Retinal pigment epithelial cell (primary cell): ENCODE data around the gene IRS2.

ENCODE experiments used
- DNase-seq: peaks from one replicate; pipeline ENCODE4 v3.0.0-alpha.2; 2010; ENCODE audit warnings: low read depth
- H3K4me3 ChIP-seq: 2 replicates; pipeline ENCODE4 v1.5.1; 2011; ENCODE audit warnings: mild to moderate bottlenecking, low read length, control low read depth, moderate library complexity
- CTCF ChIP-seq: conservative IDR thresholded peaks from 2 replicates; pipeline ENCODE4 v1.5.1; 2011; ENCODE audit warnings: low read depth, low read length, control low read depth, inconsistent platforms

Gene IRS2

GRCh38 chr13:109788372-109789111 is 2.2 kb upstream of the IRS2 start:
- H3K4me3 ChIP-seq = peak overlapping the region; percentile 71
- DNase-seq = no peak
- TF ChIP-seq CTCF = no peak

- DNase-seq = no peak
These were observed 962 bp upstream of the IRS2 start for GRCh38 chr13:109787135-109787954.

DNA sequence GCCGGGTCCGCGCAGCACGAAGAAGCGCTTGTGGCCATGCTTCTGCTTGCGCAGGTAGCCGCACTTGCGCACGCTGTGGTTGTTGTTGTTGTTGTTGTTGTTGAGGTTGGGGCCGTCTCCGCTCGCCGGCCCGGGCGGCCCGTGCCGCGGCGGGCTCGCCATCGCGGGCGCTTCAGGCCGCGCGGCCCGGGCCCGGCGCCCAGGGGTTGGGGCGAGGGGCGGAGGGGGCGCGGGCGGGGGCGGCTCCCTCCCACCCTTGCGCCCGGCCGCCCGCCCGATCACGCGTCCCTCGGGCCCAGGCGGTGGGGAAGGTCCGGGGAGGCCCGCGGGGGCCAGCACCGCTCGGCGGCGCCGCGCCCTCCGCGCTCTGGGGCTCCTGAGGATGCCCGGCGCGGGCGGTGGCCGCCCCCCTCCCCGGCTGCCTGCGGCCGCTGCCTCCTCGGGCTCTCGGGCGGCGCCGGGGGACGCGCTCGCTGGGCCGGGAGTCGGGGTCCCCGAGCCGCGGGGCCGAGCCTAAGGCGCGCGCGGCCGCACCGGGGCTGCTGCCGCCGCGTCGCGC is 412 bp downstream of the IRS2 start:
- TF ChIP-seq CTCF = no peak
- H3K4me3 ChIP-seq = peak overlapping the region; percentile 77
- DNase-seq = no peak

More at GRCh38 chr13:109787135-109787954, 962 bp upstream of the IRS2 start:
- peak overlapping the region; percentile 71 for H3K4me3 ChIP-seq
- TF ChIP-seq CTCF = no peak

- no peak for TF ChIP-seq CTCF
- no peak for DNase-seq
- H3K4me3 ChIP-seq = peak overlapping the region; percentile 77
These were observed 1.1 kb downstream of the IRS2 start for GRCh38 chr13:109785141-109785891.

- peak overlapping the region; percentile 77 for H3K4me3 ChIP-seq
- peak; percentile 39 for TF ChIP-seq CTCF
- no peak for DNase-seq
These were observed 1.7 kb downstream of the IRS2 start for GRCh38 chr13:109784590-109785140.

GRCh38 chr13:109783815-109784589 is 2.4 kb downstream of the IRS2 start:
- no peak for DNase-seq
- TF ChIP-seq CTCF = no peak
- H3K4me3 ChIP-seq = peak overlapping the region; percentile 57
